Fibroblast of mammary gland (primary cell): ENCODE results near the gene CNP.

Experiments
- DNase-seq: peaks from one replicate; pipeline ENCODE4 v3.0.0-alpha.2; 2010; ENCODE audit warnings: low read depth
- H3K4me3 ChIP-seq: 2 replicates; pipeline ENCODE4 v1.5.1; 2011; ENCODE audit warnings: low read depth, mild to moderate bottlenecking, low read length, moderate library complexity; ENCODE audit not compliant: control insufficient read depth
- CTCF ChIP-seq: conservative IDR thresholded peaks from 2 replicates; pipeline ENCODE4 v1.5.1; 2011; ENCODE audit warnings: low read depth, low read length, inconsistent platforms; ENCODE audit not compliant: control insufficient read depth, insufficient read depth

The CNP gene

GRCh38 chr17:41973408-41973811 is 6.8 kb downstream of the CNP start:
- no peak for DNase-seq
- no peak for TF ChIP-seq CTCF
- no peak overlapping the region for H3K4me3 ChIP-seq

- TF ChIP-seq CTCF = no peak
- DNase-seq = no peak
- H3K4me3 ChIP-seq = no peak overlapping the region
Measured at GRCh38 chr17:41974031-41974430, 7.4 kb downstream of the CNP start.

- no peak overlapping the region for H3K4me3 ChIP-seq
- no peak for DNase-seq
- no peak for TF ChIP-seq CTCF
Measured at GRCh38 chr17:41974658-41975057, 8.1 kb downstream of the CNP start.

DNA sequence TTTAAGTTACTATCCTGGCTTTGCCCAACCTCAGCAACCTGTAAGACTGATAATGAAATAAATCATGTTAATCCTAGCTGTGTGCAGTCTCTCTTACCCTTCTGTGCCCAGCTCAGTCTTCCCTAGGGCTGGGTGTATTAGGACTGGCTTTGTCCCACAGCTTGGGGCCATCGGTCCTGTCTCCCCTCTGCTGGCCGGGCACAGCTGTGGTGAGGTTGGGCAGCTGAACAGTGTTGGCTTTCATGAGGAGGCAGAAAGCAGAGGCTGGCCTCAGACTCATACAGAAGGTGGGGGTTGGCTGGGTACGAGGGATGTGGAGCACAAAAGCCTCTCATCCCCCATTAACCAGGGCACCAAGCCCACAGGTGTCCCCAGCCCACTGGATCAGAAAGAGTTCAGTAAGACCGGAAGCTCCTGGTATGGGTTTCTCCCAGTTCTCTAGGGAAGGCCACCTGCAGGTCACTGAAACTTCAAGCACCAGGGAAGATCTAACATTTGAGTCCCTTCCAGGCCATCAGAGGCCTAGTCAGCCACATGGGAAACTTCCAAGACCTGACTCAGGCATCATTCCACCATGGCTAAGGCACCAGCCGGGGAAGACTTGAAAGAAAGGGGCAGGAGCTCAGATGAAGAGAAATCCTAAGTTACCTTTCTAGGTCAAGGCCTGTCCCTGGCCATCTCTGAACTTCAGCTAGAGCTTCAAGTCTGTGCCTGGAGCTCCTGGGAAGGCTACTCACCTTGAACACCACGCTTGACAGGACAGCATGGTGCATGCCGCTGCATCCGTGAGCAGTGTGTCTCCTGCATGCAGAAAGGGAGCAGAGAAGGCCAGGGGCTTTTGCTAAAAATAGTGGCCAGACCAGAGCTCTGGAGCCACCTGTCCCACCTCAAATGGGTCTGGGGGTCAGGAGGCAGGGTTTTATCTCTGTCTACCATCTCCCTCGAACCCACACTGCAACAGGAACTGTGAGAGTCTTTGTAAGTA is 8.8 kb downstream of the CNP start:
- peak; percentile 82 for DNase-seq
- no peak for TF ChIP-seq CTCF

GRCh38 chr17:41976142-41976768 is 9.7 kb downstream of the CNP start:
- DNase-seq = peak; percentile 61
- H3K4me3 ChIP-seq = no peak overlapping the region
- TF ChIP-seq CTCF = no peak

More for the DNA sequence above, 8.8 kb downstream of the CNP start:
- H3K4me3 ChIP-seq = no peak overlapping the region

GRCh38 chr17:41977991-41978390 is 11.4 kb downstream of the CNP start:
- H3K4me3 ChIP-seq = no peak overlapping the region
- no peak for TF ChIP-seq CTCF
- DNase-seq = no peak
